T-cell (primary cell): ENCODE data around the gene EML6. TPM values are rescaled to one million over a fixed set of nuclear protein-coding genes. Genes with fewer than 3 reads are reported as not detected.

Experiments used
- ATAC-seq, 4 experiments: fragments of 200-7000 bp in 3 of 4; fragments of 150-1000 bp in 1 of 4; cut with Tn5 transposase; replicated peaks in 1 of 4; 1 replicate in 3 of 4; 2 replicates in 1 of 4; pipeline ENCODE4 v1.10.0; 2021; ENCODE audit warnings: moderate library complexity in 3 of 4, mild to moderate bottlenecking in 2 of 4, moderate number of reproducible peaks in 1 of 4
- CTCF ChIA-PET, 2 donors: fragments of 300-600 bp; sonication (Branson Sonifier 250); formaldehyde crosslinking; loops; one replicate each; lab custom pipeline; 2022; ENCODE audit warnings: antibody characterized with exemption in 2 of 2; lab: Charles Lee
- POLR2A ChIA-PET, 2 donors: fragments of 300-600 bp; sonication (Branson Sonifier 250); formaldehyde crosslinking; loops; one replicate each; lab custom pipeline; 2022; ENCODE audit warnings: antibody characterized with exemption in 2 of 2; lab: Charles Lee
- DNase-seq, 35 experiments: peaks; one replicate each; pipeline versions ENCODE4 v3.0.0 to v3.0.0-alpha.2; 2013 to 2023
- H3K27ac ChIP-seq: one replicate; pipeline ENCODE4 v1.5.1; 2013; ENCODE audit warnings: low read length
- H3K27me3 ChIP-seq, 2 experiments: replicated peaks in 1 of 2; 1 replicate in 1 of 2; 2 replicates in 1 of 2; pipeline versions ENCODE4 v1.6.1 to v1.7.0; 2013; ENCODE audit warnings: low read length in 1 of 2, mixed read lengths in 1 of 2; ENCODE audit not compliant: control insufficient read depth in 2 of 2, insufficient read depth in 2 of 2; ENCODE audit errors: extremely low read depth in 1 of 2
- H3K36me3 ChIP-seq, 2 donors: 1 replicate in 1 of 2; 2 replicates in 1 of 2; pipeline versions ENCODE4 v1.6.1 to v1.7.0; 2013; ENCODE audit warnings: low read length in 1 of 2; ENCODE audit not compliant: control insufficient read depth in 2 of 2, insufficient read depth in 1 of 2; ENCODE audit errors: extremely low read depth in 1 of 2
- H3K4me1 ChIP-seq, 2 experiments: 1 replicate in 1 of 2; 2 replicates in 1 of 2; pipeline versions ENCODE4 v1.6.1 to v1.7.0; 2013; ENCODE audit warnings: low read length in 2 of 2, mixed read lengths in 1 of 2; ENCODE audit not compliant: insufficient read depth in 2 of 2, control insufficient read depth in 1 of 2; ENCODE audit errors: extremely low read depth in 1 of 2
- H3K4me3 ChIP-seq, 2 donors: 1 replicate in 1 of 2; 2 replicates in 1 of 2; pipeline versions ENCODE4 v1.5.1 to v1.7.0; 2013; ENCODE audit warnings: mild to moderate bottlenecking in 2 of 2, low read length in 1 of 2, moderate library complexity in 1 of 2; ENCODE audit not compliant: control insufficient read depth in 1 of 2; ENCODE audit errors: extremely low read depth in 1 of 2
- H3K9me3 ChIP-seq: 2 replicates; pipeline ENCODE4 v1.7.0; 2013
- H3K27ac Mint-ChIP-seq, 2 donors: one replicate each; pipeline ENCODE4 v1.8.0; 2020 to 2021; ENCODE audit warnings: mild to moderate bottlenecking in 2 of 2, mixed read lengths in 2 of 2
- H3K27me3 Mint-ChIP-seq, 2 donors: one replicate each; pipeline ENCODE4 v1.8.0; 2021 to 2022; ENCODE audit warnings: mixed read lengths in 2 of 2
- H3K36me3 Mint-ChIP-seq: one replicate; pipeline ENCODE4 v1.8.0; 2021; ENCODE audit warnings: mixed read lengths
- H3K4me1 Mint-ChIP-seq, 3 donors: one replicate each; pipeline ENCODE4 v1.8.0; 2020 to 2022; ENCODE audit warnings: mixed read lengths in 3 of 3, mild to moderate bottlenecking in 1 of 3
- H3K4me3 Mint-ChIP-seq, 3 donors: one replicate each; pipeline ENCODE4 v1.8.0; 2020 to 2022; ENCODE audit warnings: mild to moderate bottlenecking in 3 of 3, mixed read lengths in 3 of 3, moderate library complexity in 3 of 3
- H3K9me3 Mint-ChIP-seq, 3 donors: one replicate each; pipeline ENCODE4 v1.8.0; 2020 to 2022; ENCODE audit warnings: mixed read lengths in 3 of 3
- WGBS: methylation state at CpG from one replicate; pipeline ENCODE4 v1.1.5; 2013; ENCODE audit warnings: missing lambda C conversion rate; ENCODE audit not compliant: insufficient coverage; 5-methylcytosine and 5-hydroxymethylcytosine counted together
- total RNA-seq, 35 experiments: library from RNA in 6 of 35; stranded (reverse) in 6 of 35; fragments of 120-200 nt in 1 of 35; gene quantifications; one replicate each; pipeline versions ENCODE4 v1.2.1 to v1.2.4 and lab custom pipeline; 2013 to 2026

The EML6 gene
- total RNA-seq, 5 donors from 2014 or later (not counting 1 experiment from before 2014, with no cell fraction given) = 1.3 to 2.6 (median 1.8) TPM

GRCh38 chr2:54722641-54723040 is 821 bp upstream of the EML6 start:
- DNase-seq (no peak), ATAC-seq (no peak)
- Histone ChIP-seq H3K4me3 (peak overlapping the region; percentile 48 to 79), H3K9me3 (no peaks in the 10 kb centered on the region), H3K27ac (peak overlapping the region; percentile 7), H3K36me3 (no peaks in the 10 kb centered on the region), H3K4me1 (peaks cover 11 to 20% of the 10 kb centered on the region in 2 experiments), H3K27me3 (peaks cover 13% of the 10 kb centered on the region in 2 experiments)
- peaks cover 42 to 47% of the 10 kb centered on the region in 2 donors for H3K27me3 Mint-ChIP-seq
- ChIA-PET POLR2A (interaction anchor here in 1 of 2 donors (0.7 to 0.9 kb wide), 2 partner anchors 29 to 164 kb away, joined by 3 to 4 read pairs; no protein-coding TSS in a partner anchor), CTCF (interaction anchor here in 1 of 2 donors (0.6 to 1.5 kb wide), 6 partner anchors 14 to 974 kb away, joined by 3 to 4 read pairs (median 3); no protein-coding TSS in a partner anchor)
- H3K4me1 Mint-ChIP-seq = peaks cover 15 to 23% (median 16%) of the 10 kb centered on the region in 3 donors
- no peaks in the 10 kb centered on the region for H3K36me3 Mint-ChIP-seq
- H3K9me3 Mint-ChIP-seq = no peaks in the 10 kb centered on the region
- WGBS = 6% methylated on average over 3 of the region's 10 CpGs
- no peak overlapping the region for H3K27ac Mint-ChIP-seq
- H3K4me3 Mint-ChIP-seq = peak overlapping the region; percentile 85 to 92 (median 86)

DNA sequence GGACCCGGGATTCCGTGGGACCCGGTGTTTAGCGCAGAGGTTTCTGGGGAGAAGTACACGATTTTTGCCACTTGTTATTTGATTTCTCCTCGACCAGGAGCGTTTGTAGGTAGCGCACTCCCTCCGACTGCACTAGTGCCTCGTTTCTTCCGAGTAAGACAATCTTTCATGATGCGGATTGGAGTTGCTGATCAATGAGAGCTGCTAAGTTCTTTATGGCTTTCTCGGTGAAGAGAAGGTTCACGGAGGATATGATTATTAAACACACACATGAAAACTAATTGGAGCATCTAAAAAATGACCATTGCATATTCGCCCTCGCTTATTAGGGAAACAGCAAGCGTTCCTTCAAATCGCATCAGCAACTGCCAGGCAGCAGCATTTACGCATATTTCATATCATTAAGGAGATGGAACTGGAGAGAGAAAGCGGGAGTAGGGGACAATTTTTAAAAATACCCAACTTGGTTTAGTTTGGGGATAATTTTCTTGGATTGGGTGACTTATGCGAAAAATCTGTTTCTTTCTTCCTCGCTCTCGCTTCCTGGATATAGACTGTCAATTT is 616 bp downstream of the EML6 start:
- peaks cover 37 to 46% of the 10 kb centered on the region in 2 donors for H3K27me3 Mint-ChIP-seq
- Histone ChIP-seq H3K36me3 (no peaks in the 10 kb centered on the region), H3K9me3 (no peaks in the 10 kb centered on the region), H3K27ac (no peak overlapping the region), H3K4me1 (peaks cover 11 to 20% of the 10 kb centered on the region in 2 experiments), H3K27me3 (peaks cover 13 to 16% of the 10 kb centered on the region in 2 experiments), H3K4me3 (peak overlapping the region; percentile 48 to 90)
- H3K4me3 Mint-ChIP-seq = peak overlapping the region; percentile 85 to 92 (median 86)
- POLR2A ChIA-PET = no interaction called here
- H3K4me1 Mint-ChIP-seq = peaks cover 15 to 23% (median 16%) of the 10 kb centered on the region in 3 donors
- CTCF ChIA-PET = interaction anchor here in 1 of 2 donors (1.0 to 1.2 kb wide), 2 partner anchors 15 to 115 kb away, joined by 3 read pairs; no protein-coding TSS in a partner anchor
- ATAC-seq (peak in 2 of 4 experiments; percentile 1 to 2), DNase-seq (peak in 1 of 35 experiments; percentile 15)
- no peaks in the 10 kb centered on the region for H3K36me3 Mint-ChIP-seq
- WGBS = 0% methylated on average over 8 of the region's 23 CpGs
- no peaks in the 10 kb centered on the region for H3K9me3 Mint-ChIP-seq
- H3K27ac Mint-ChIP-seq = peak overlapping the region in 1 of 2 donors; percentile 47

- 3% methylated on average over 85 of the region's 87 CpGs for WGBS
- no peaks in the 10 kb centered on the region for H3K9me3 ChIP-seq
- peak in 17 of 35 experiments; percentile 2 to 47 (median 20) for DNase-seq
- H3K4me3 Mint-ChIP-seq = peak overlapping the region; percentile 85 to 92 (median 86)
- no peak overlapping the region for H3K27ac ChIP-seq
- peaks cover 15 to 23% (median 16%) of the 10 kb centered on the region in 3 donors for H3K4me1 Mint-ChIP-seq
- H3K27me3 ChIP-seq = peaks cover 13 to 20% of the 10 kb centered on the region in 2 experiments
- H3K27ac Mint-ChIP-seq = no peak overlapping the region
- ATAC-seq = no peak
- H3K4me1 ChIP-seq = peaks cover 11 to 20% of the 10 kb centered on the region in 2 experiments
- peaks cover 38 to 48% of the 10 kb centered on the region in 2 donors for H3K27me3 Mint-ChIP-seq
- no peaks in the 10 kb centered on the region for H3K36me3 ChIP-seq
- no peaks in the 10 kb centered on the region for H3K9me3 Mint-ChIP-seq
- POLR2A ChIA-PET = no interaction called here
- H3K4me3 ChIP-seq = peak overlapping the region; percentile 48 to 90
- CTCF ChIA-PET = interaction anchor here in 1 of 2 donors (1.0 kb wide), 1 partner anchor 114 kb away, joined by 3 read pairs; no protein-coding TSS in a partner anchor
- no peaks in the 10 kb centered on the region for H3K36me3 Mint-ChIP-seq
These were observed 1.3 kb downstream of the EML6 start for GRCh38 chr2:54724560-54725342.

- peaks cover 15 to 23% (median 16%) of the 10 kb centered on the region in 3 donors for H3K4me1 Mint-ChIP-seq
- H3K27ac Mint-ChIP-seq = peak overlapping the region; percentile 46
- H3K36me3 Mint-ChIP-seq = no peaks in the 10 kb centered on the region
- peak overlapping the region; percentile 79 to 80 (median 79) for H3K4me3 Mint-ChIP-seq
- 41% methylated on average over 3 of the region's 8 CpGs for WGBS
- POLR2A ChIA-PET = no interaction called here
- no peak overlapping the region for H3K27ac ChIP-seq
- no peaks in the 10 kb centered on the region for H3K36me3 ChIP-seq
- DNase-seq (peak in 1 of 35 experiments; percentile 8), ATAC-seq (no peak)
- H3K4me1 ChIP-seq = peaks cover 11 to 20% of the 10 kb centered on the region in 2 experiments
- no peaks in the 10 kb centered on the region for H3K9me3 Mint-ChIP-seq
- peak overlapping the region; percentile 25 to 90 for H3K4me3 ChIP-seq
- H3K9me3 ChIP-seq = no peaks in the 10 kb centered on the region
- peaks cover 37 to 46% of the 10 kb centered on the region in 2 donors for H3K27me3 Mint-ChIP-seq
- peaks cover 13 to 20% of the 10 kb centered on the region in 2 experiments for H3K27me3 ChIP-seq
- CTCF ChIA-PET = interaction anchor here in 1 of 2 donors (0.6 kb wide), 1 partner anchor 498 kb away, joined by 3 read pairs; no protein-coding TSS in a partner anchor
These were observed 2.1 kb downstream of the EML6 start for GRCh38 chr2:54725343-54726099.

GRCh38 chr2:54726431-54726830 is 3.0 kb downstream of the EML6 start:
- H3K27me3 Mint-ChIP-seq = peaks cover 39 to 50% of the 10 kb centered on the region in 2 donors

More at GRCh38 chr2:54726431-54726830, 3.0 kb downstream of the EML6 start:
- Mint-ChIP-seq H3K4me3 (peak overlapping the region in 1 of 3 donors; percentile 8), H3K4me1 (peaks cover 15 to 23% (median 16%) of the 10 kb centered on the region in 3 donors), H3K36me3 (no peaks in the 10 kb centered on the region), H3K9me3 (no peaks in the 10 kb centered on the region), H3K27ac (no peak overlapping the region)
- WGBS = no CpG with 5 or more reads among the region's 1 CpG
- Histone ChIP-seq H3K4me1 (peaks cover 11 to 20% of the 10 kb centered on the region in 2 experiments), H3K9me3 (no peaks in the 10 kb centered on the region), H3K36me3 (no peaks in the 10 kb centered on the region), H3K4me3 (no peak overlapping the region), H3K27me3 (peaks cover 13 to 20% of the 10 kb centered on the region in 2 experiments), H3K27ac (no peak overlapping the region)
- DNase-seq = no peak
- no peak for ATAC-seq
- CTCF ChIA-PET = no interaction called here
- POLR2A ChIA-PET = no interaction called here
